SK-N-SH (cell line): ENCODE data around the gene NRG3.

ENCODE experiments used
- EP300 ChIP-seq, 2 experiments: IDR thresholded peaks; 2 replicates each; pipeline versions ENCODE4 v1.4.0 to v1.6.1; 2012; ENCODE audit warnings: borderline replicate concordance in 1 of 2, low read depth in 1 of 2, low read length in 1 of 2
- FOSL2 ChIP-seq: IDR thresholded peaks from 2 replicates; pipeline ENCODE4 v1.4.0; 2012; ENCODE audit warnings: low read depth, mild to moderate bottlenecking, moderate library complexity, borderline replicate concordance
- JUND ChIP-seq: IDR thresholded peaks from 2 replicates; pipeline ENCODE4 v1.4.0; 2012
- NFIC ChIP-seq: IDR thresholded peaks from 2 replicates; pipeline ENCODE4 v1.4.0; 2012; ENCODE audit warnings: borderline replicate concordance
- POLR2AphosphoS5 ChIP-seq: IDR thresholded peaks from 2 replicates; pipeline ENCODE4 v1.6.1; 2012; ENCODE audit warnings: low read depth, low read length
- TCF12 ChIP-seq: IDR thresholded peaks from 2 replicates; pipeline ENCODE4 v1.4.0; 2012
- USF2 ChIP-seq: fragments of 150-350 bp; IDR thresholded peaks from 2 replicates; pipeline ENCODE4 v1.6.1; 2017; ENCODE audit warnings: antibody characterized with exemption, low read length, low read depth, borderline replicate concordance
- TF ChIP-seq, protein P1 (sequence below): fragments of 200-600 bp; sonication (generic); IDR thresholded peaks from 2 replicates; pipeline ENCODE4 v1.6.1; 2017; ENCODE audit warnings: antibody characterized with exemption, mild to moderate bottlenecking, moderate library complexity

- no peak for TF ChIP-seq FOSL2
- TF ChIP-seq, protein P1, sequence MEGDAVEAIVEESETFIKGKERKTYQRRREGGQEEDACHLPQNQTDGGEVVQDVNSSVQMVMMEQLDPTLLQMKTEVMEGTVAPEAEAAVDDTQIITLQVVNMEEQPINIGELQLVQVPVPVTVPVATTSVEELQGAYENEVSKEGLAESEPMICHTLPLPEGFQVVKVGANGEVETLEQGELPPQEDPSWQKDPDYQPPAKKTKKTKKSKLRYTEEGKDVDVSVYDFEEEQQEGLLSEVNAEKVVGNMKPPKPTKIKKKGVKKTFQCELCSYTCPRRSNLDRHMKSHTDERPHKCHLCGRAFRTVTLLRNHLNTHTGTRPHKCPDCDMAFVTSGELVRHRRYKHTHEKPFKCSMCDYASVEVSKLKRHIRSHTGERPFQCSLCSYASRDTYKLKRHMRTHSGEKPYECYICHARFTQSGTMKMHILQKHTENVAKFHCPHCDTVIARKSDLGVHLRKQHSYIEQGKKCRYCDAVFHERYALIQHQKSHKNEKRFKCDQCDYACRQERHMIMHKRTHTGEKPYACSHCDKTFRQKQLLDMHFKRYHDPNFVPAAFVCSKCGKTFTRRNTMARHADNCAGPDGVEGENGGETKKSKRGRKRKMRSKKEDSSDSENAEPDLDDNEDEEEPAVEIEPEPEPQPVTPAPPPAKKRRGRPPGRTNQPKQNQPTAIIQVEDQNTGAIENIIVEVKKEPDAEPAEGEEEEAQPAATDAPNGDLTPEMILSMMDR: no peak
- no peak for TF ChIP-seq NFIC
- TF ChIP-seq POLR2AphosphoS5: no peak
- no peak for TF ChIP-seq USF2
- TF ChIP-seq TCF12: no peak
- no peak for TF ChIP-seq EP300 (IDR thresholded peaks at IDR 0.05; ENCODE audit: borderline replicate concordance in 1 of 2, low read depth in 1 of 2, low read length in 1 of 2)
- no peak for TF ChIP-seq JUND
These were observed 75.4 kb downstream of the NRG3 start for GRCh38 chr10:81950358-81950757.
